Activated T-cell treated with anti-CD3 and anti-CD28 coated beads for 1 hour (primary cell): ENCODE measurements around the gene GLYR1.
"Not testable (repeated sequence)": the region's sequence is repeated elsewhere in the genome, so short reads cannot be mapped to it uniquely, and the experiment has no call there.

Experiments
- DNase-seq: peaks from one replicate; pipeline ENCODE4 v3.0.0-alpha.2; 2020; ENCODE audit warnings: low read depth

GLYR1 gene

GRCh38 chr16:4787627-4788482, 59.2 kb downstream of the GLYR1 start, which contains the start of gene SEPTIN12:
TSS of gene SEPTIN12 (minus strand) at chr16:4788345. CDS start at chr16:4787645, 700 bp downstream.
- no peak for DNase-seq

- no peak for DNase-seq
These were observed 60.0 kb downstream of the GLYR1 start for GRCh38 chr16:4787068-4787467.

GRCh38 chr16:4785758-4786433, 61.2 kb downstream of the GLYR1 start:
- no peak for DNase-seq

GRCh38 chr16:4784444-4784987, 62.6 kb downstream of the GLYR1 start:
- not testable (repeated sequence) for DNase-seq

GRCh38 chr16:4783951-4784336, 63.1 kb downstream of the GLYR1 start:
- DNase-seq, result no peak

- no peak for DNase-seq
These were observed 63.7 kb downstream of the GLYR1 start for GRCh38 chr16:4783251-4783950.

- DNase-seq, result no peak
These were observed 66.9 kb downstream of the GLYR1 start for GRCh38 chr16:4780235-4780634.

GRCh38 chr16:4778050-4778392, 69.1 kb downstream of the GLYR1 start:
- no peak for DNase-seq

- DNase-seq, result no peak
These were observed 69.6 kb downstream of the GLYR1 start for GRCh38 chr16:4777339-4778049.

GRCh38 chr16:4776141-4776705, 70.9 kb downstream of the GLYR1 start:
- no peak for DNase-seq

GRCh38 chr16:4775005-4775404, 72.1 kb downstream of the GLYR1 start:
- no peak for DNase-seq

GRCh38 chr16:4772351-4772750, 74.7 kb downstream of the GLYR1 start:
- no peak for DNase-seq

- no peak for DNase-seq
These were observed 75.4 kb downstream of the GLYR1 start for GRCh38 chr16:4771646-4772045.

GRCh38 chr16:4769306-4769638, 77.8 kb downstream of the GLYR1 start:
- no peak for DNase-seq

- DNase-seq, result peak; percentile 74
These were observed 78.4 kb downstream of the GLYR1 start for GRCh38 chr16:4768549-4769305.

GRCh38 chr16:4767872-4768548, 79.1 kb downstream of the GLYR1 start:
- no peak for DNase-seq

- DNase-seq, result peak; percentile 97
These were observed 80.0 kb downstream of the GLYR1 start, which contains the start of gene ZNF500 for GRCh38 chr16:4766875-4767628. TSS of gene ZNF500 (minus strand) at chr16:4767162. CDS start at chr16:4765978, 1,184 bp downstream.

GRCh38 chr16:4765511-4766474, 81.3 kb downstream of the GLYR1 start:
- DNase-seq, result no peak
